ENCODE measurements around the gene NCEH1.
"Not testable (repeated sequence)": the region's sequence is repeated elsewhere in the genome, so short reads cannot be mapped to it uniquely, and the experiment has no call there.

The NCEH1 gene

GRCh38 chr3:172705170-172705569 is 5.7 kb downstream of the NCEH1 start:
- DNase-seq: no peak

GRCh38 chr3:172704001-172704400 is 6.9 kb downstream of the NCEH1 start:
- no peak for DNase-seq

- DNase-seq: not testable (repeated sequence)
Measured at GRCh38 chr3:172702731-172703130, 8.1 kb downstream of the NCEH1 start.

GRCh38 chr3:172702256-172702655 is 8.6 kb downstream of the NCEH1 start:
- DNase-seq: no peak

GRCh38 chr3:172701751-172702150 is 9.1 kb downstream of the NCEH1 start:
- DNase-seq: no peak

- no peak for DNase-seq
Measured at GRCh38 chr3:172700936-172701455, 9.9 kb downstream of the NCEH1 start.

- no peak for DNase-seq
Measured at GRCh38 chr3:172700256-172700655, 10.6 kb downstream of the NCEH1 start.

- no peak for DNase-seq
Measured at GRCh38 chr3:172699031-172699430, 11.8 kb downstream of the NCEH1 start.

- DNase-seq: no peak
Measured at GRCh38 chr3:172698631-172699030, 12.2 kb downstream of the NCEH1 start.

GRCh38 chr3:172697558-172697957 is 13.3 kb downstream of the NCEH1 start:
- DNase-seq: no peak

GRCh38 chr3:172696357-172696756 is 14.5 kb downstream of the NCEH1 start:
- DNase-seq: no peak

- no peak for DNase-seq
Measured at GRCh38 chr3:172694573-172695246, 16.2 kb downstream of the NCEH1 start.

- DNase-seq: no peak
Measured at GRCh38 chr3:172692751-172693338, 18.0 kb downstream of the NCEH1 start.

GRCh38 chr3:172690936-172691335 is 19.9 kb downstream of the NCEH1 start:
- DNase-seq: no peak

GRCh38 chr3:172688588-172688987 is 22.3 kb downstream of the NCEH1 start:
- DNase-seq: no peak

- no peak for DNase-seq
Measured at GRCh38 chr3:172687501-172687900, 23.4 kb downstream of the NCEH1 start.

- DNase-seq: no peak
Measured at GRCh38 chr3:172685331-172686214, 25.3 kb downstream of the NCEH1 start.

GRCh38 chr3:172680684-172681083 is 30.2 kb downstream of the NCEH1 start:
- no peak for DNase-seq

- DNase-seq: no peak
Measured at GRCh38 chr3:172679599-172679998, 31.3 kb downstream of the NCEH1 start.

GRCh38 chr3:172678068-172678467 is 32.8 kb downstream of the NCEH1 start:
- DNase-seq: no peak

- DNase-seq: no peak
Measured at GRCh38 chr3:172676196-172676922, 34.5 kb downstream of the NCEH1 start.

- no peak for DNase-seq
Measured at GRCh38 chr3:172675441-172676193, 35.2 kb downstream of the NCEH1 start.
